ENCODE data around the gene CATSPERD. TPM values are rescaled to one million over a fixed set of nuclear protein-coding genes. Genes with fewer than 3 reads are reported as not detected.
"Not testable (repeated sequence)": the region's sequence is repeated elsewhere in the genome, so short reads cannot be mapped to it uniquely, and the experiment has no call there.

Gene CATSPERD
- polyA plus RNA-seq, 4 donors = not detected

GRCh38 chr19:5727453-5728050 lies 7.1 kb downstream of the CATSPERD start:
- no peak for DNase-seq (ENCODE audit: low read depth in 4 of 4, low spot score in 2 of 4)

DNA sequence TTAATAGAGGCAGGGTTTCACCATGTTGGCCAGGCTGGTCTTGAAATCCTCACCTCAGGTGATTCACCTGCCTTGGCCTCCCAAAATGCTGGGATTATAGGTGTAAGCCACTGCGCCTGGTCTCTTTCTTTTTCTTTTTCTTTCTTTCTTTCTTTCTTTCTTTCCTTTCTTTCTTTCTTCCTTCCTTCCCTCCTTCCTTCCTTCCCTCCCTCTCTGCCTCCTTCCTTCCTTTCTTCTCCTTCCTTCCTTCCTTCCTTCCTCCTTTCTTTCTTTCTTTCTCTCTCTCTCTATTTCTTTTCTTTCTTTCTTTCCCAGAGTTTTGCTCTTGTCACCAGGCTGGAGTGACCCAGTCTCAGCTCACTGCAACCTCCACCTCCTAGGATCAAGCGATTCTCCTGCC lies 12.7 kb downstream of the CATSPERD start:
- not testable (repeated sequence) for DNase-seq (ENCODE audit: low read depth in 4 of 4, low spot score in 2 of 4)

- no peak for DNase-seq (ENCODE audit: low read depth in 4 of 4, low spot score in 2 of 4)
Observed at GRCh38 chr19:5738423-5738822, 18.0 kb downstream of the CATSPERD start.

- no peak for DNase-seq (ENCODE audit: low read depth in 4 of 4, low spot score in 2 of 4)
Observed at GRCh38 chr19:5742051-5742450, 21.6 kb downstream of the CATSPERD start.

DNA sequence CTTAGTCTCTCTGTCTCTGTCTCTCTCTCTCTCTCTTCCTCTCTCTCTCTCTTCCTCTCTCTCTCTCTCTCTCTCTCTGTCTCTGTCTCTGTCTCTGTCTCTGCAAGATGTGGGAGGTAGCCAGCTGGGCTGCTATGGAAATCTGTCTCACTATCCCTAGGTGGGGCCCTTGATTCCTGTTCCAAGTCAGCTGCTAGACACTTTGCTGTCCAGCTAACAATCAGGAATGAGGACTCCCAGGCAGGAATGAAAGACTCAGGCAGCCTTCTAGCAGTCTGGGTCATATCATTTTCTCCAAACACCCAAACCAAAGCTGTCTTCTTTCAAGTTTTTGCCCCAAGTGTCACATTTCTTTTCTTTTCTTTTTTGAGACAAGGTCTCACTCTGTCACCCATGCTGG lies 23.2 kb downstream of the CATSPERD start:
- DNase-seq (ENCODE audit: low read depth in 4 of 4, low spot score in 2 of 4) = no peak

DNA sequence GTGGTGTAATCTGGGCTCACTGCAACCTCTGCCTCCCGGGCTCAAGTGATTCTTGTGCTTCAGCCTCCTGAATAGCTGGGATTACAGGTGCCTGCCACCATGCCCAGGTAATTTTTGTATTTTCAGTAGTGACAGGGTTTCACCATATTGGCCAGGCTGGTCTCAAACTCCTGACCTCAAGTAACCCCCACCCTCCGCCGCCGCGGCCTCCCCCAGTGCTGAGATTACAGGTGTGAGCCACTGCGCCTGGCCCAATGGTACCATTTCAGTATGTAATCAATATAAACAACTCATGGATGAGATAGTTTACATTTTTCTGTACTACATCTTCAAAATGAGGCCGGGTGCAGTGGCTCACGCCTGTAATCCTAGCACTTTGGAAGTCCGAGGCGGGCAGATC lies 24.6 kb downstream of the CATSPERD start:
- DNase-seq (ENCODE audit: low read depth in 4 of 4, low spot score in 2 of 4) = not testable (repeated sequence)

DNA sequence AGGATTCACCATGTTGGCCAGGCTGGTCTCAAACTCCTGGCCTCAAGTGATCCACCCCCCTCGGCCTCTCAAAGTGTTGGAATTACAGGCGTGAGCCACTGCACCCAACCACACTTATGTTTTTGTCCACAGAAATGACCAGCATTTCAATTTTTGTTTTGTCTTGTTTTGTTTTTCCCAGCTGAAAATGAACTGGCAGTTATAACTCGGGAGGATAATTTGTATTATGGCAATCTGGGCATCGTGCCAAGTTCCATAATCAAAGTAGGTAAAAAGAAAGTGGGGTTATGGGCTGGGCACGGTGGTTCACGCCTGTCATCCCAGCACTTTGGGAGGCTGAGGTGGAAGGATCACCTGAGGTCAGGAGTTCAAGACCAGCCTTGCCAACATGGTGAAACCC lies 28.5 kb downstream of the CATSPERD start:
- DNase-seq (ENCODE audit: low read depth in 4 of 4, low spot score in 2 of 4) = not testable (repeated sequence)

DNA sequence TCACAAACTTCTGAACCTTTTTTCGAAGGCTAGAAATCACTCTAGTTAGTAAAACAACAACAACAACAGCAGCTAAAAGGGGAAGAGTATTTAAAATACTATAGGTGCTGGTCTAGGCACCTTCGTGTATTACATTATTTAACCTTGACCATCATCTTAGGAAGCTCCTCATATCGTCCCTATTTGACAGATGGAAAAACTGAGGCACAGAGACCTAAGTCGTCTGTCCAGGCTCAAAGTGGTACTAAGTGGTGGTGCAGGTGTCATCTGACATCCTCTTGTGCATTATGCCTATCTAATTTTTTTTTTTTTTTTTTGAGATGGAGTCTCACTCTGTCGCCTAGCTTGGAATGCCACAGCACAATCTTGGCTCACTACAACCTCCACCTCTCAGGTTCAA lies 29.1 kb downstream of the CATSPERD start:
- DNase-seq (ENCODE audit: low read depth in 4 of 4, low spot score in 2 of 4) = no peak

- no peak for DNase-seq (ENCODE audit: low read depth in 4 of 4, low spot score in 2 of 4)
Observed at GRCh38 chr19:5751709-5752108, 31.3 kb downstream of the CATSPERD start.

GRCh38 chr19:5753743-5754142 lies 33.3 kb downstream of the CATSPERD start:
- no peak for DNase-seq (ENCODE audit: low read depth in 4 of 4, low spot score in 2 of 4)

- DNase-seq (ENCODE audit: low read depth in 4 of 4, low spot score in 2 of 4) = no peak
Observed at GRCh38 chr19:5762608-5763217, 42.3 kb downstream of the CATSPERD start.

- DNase-seq (ENCODE audit: low read depth in 4 of 4, low spot score in 2 of 4) = no peak
Observed at GRCh38 chr19:5765220-5765619, 44.8 kb downstream of the CATSPERD start.

- no peak for DNase-seq (ENCODE audit: low read depth in 4 of 4, low spot score in 2 of 4)
Observed at GRCh38 chr19:5767949-5768348, 47.5 kb downstream of the CATSPERD start.

DNA sequence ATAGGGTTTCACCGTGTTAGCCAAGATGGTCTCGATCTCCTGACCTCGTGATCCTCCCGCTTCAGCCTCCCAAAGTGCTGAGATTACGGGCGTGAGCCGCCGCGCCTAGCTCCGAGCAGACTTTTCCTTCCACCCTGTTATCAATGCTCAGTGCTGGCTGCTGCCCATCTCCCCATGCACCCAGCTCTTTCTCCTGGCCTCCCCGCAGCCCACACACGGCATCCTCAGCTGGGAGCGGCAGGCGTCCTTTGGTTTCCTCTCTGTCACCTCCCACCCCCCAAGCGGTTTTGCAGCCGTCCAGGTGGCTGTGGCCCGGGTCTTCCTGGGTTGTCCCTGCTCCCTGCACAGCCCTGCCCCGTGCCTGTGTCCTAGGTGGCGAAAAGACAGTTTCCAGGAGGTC lies 52.0 kb downstream of the CATSPERD start:
- DNase-seq (ENCODE audit: low read depth in 4 of 4, low spot score in 2 of 4) = no peak

GRCh38 chr19:5773276-5773675 lies 52.8 kb downstream of the CATSPERD start:
- DNase-seq (ENCODE audit: low read depth in 4 of 4, low spot score in 2 of 4) = no peak

- DNase-seq (ENCODE audit: low read depth in 4 of 4, low spot score in 2 of 4) = no peak
Observed at GRCh38 chr19:5774921-5775320, 54.5 kb downstream of the CATSPERD start.

GRCh38 chr19:5775668-5776309 lies 55.4 kb downstream of the CATSPERD start:
- DNase-seq (ENCODE audit: low read depth in 4 of 4, low spot score in 2 of 4) = no peak

DNA sequence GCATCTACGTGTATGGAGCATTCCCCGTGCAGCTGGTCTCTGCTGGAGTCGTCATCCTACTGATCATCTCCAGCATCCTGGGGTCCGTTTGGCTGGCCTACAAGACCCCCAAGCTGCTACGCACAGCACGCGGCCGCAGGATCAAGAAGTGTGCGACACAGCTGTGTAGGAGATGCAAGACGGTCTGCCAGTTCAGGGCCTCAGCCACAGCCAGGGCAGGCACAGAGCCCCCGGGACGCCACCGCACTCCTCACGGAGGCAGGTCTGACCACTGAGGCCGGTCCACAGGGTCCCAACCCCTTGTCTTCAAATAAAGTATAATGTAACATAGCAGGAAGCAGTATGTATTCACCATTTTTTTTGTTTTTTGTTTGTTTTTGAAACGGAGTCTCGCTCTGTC lies 58.0 kb downstream of the CATSPERD start:
- DNase-seq (ENCODE audit: low read depth in 4 of 4, low spot score in 2 of 4) = no peak

DNA sequence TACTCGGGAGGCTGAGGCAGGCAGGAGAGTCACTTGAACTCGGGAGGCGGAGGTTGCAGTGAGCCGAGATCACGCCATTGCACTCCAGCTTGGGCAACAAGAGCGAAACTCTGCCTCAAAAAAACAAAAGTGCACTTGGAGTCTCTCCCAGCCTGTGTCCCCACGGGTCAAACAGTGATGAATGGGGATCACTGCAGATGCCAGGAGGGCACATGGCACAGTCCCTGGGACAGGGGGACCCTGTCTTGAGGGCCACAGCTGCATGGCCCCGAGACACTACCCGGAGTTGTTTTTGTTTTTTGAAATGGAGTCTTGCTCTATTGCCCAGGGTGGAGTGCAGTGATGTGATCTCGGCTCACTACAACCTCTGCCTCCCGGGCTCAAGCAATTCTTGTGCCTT lies 60.5 kb downstream of the CATSPERD start:
- DNase-seq (ENCODE audit: low read depth in 4 of 4, low spot score in 2 of 4) = not testable (repeated sequence)

DNA sequence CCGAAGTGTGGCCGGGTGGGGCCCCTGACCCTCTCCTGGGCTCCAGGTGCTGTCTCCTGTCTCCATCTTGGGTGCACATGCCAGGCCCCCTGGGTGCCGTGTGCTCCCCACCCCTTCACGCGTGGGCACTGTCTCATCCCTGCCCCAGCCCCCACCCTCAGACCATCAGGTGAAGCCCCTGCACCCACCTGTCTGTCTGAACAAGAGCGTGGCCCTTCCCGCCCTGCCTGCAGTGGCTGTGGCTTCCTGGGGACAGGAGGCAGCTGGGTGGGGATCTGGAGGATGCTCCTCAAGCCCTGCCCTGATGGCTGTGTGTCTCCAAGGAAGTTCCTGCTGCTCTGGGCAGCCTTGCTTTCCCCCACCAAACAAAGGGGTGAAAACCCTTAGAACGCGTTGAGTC lies 61.9 kb downstream of the CATSPERD start:
- no peak for DNase-seq (ENCODE audit: low read depth in 4 of 4, low spot score in 2 of 4)

DNA sequence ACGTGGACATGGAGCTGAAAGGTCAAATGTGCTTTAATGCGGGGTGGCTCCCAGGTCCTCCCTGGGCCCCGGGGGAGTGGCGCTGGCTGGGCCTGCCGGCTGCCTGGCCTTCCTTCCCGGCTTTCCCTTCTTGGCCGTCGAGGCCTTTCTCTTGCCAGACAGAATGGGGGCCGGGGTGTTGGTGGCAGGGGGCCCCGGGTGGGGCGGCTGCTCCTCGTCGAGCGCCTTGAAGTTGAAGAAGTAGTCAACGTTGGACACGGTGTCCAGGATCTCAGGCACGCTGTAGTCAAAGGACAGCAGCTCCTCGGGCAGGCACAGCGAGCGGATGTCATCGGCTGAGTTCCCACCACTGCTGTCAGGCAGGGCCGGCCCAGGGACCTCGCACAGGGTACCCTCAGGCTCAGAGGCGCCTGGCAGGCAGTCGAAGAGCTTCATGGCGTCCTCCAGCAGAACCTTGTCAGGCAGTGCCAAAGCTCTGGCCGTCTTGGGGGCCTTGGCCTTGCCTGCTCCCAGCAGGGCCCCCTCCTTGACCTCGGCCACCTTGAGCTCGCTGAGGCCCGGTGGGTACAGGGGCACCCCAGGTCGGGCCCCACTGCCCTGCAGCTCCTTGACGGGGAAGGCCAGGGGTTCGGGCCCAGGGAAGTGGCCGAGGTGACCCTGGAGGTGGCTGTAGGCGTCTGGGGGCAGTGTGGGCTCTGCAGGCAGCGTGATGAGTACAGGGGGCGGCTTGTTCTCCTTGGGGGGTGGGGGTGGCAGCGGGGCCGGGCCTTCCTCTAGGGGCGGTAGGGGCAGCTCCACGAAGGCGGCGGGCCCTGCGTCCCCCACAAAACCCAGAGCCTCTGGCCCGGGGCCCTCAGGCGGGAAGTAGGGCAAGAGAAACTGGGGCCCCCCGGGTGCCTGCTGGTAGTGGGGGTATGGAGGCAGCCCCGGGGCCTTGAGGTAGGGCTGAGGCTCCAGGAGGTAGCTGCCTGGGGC lies 62.8 kb downstream of the CATSPERD start:
- no peak for DNase-seq (ENCODE audit: low read depth in 4 of 4, low spot score in 2 of 4)
